D721Med (cell line): ENCODE data around the gene UBE2G1.

ENCODE experiments used
- DNase-seq: peaks from one replicate; pipeline ENCODE4 v3.0.0; 2011; ENCODE audit warnings: low spot score; ENCODE audit not compliant: insufficient read length
- FAIRE-seq: peaks from 2 replicates; lab custom pipeline; 2011; peaks lifted over from hg19 to GRCh38; lab: Jason Lieb, UNC
- TF ChIP-seq, protein P1 (sequence below): IDR thresholded peaks from 2 replicates; pipeline ENCODE4 v1.5.1; 2012; ENCODE audit warnings: mild to moderate bottlenecking, control low read depth; ENCODE audit not compliant: insufficient read depth; ENCODE audit errors: missing control alignments

Gene UBE2G1

DNA sequence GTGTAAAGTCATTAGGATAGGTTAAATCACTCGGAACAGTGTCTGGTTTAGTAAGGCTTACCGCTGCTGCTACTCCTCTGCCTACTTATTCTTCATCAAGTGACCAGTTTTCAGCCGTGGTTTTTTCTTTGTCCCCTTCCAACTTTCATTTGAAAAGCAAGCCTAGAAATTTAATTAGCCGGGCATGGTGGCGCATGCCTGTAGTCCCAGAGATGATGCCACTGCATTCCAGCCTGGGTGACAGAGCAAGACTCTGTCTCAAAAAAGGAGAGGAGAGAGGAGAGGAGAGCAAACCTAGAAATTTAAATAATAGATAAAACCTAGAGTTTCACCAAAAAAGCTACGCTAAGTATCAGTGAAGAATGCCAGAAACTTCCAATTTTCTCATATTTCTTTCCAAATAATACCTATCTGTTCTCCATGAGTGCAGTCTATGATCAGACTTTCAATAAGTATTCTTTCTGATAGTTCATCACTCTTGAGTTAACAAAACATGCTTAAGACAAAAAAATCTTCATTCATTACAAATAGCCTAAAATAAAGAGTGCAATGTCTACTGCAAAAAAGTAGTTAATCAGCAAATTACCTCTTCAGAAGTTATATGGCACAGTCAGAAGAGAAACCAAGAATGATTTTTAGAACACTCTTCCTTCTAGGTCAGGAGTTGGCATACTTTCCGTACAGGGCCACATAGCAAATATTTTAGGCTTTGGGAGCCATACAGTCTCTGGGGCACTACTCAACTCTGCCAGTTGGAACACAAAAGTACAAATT is 117.8 kb downstream of the UBE2G1 start:
- TF ChIP-seq, protein P1, sequence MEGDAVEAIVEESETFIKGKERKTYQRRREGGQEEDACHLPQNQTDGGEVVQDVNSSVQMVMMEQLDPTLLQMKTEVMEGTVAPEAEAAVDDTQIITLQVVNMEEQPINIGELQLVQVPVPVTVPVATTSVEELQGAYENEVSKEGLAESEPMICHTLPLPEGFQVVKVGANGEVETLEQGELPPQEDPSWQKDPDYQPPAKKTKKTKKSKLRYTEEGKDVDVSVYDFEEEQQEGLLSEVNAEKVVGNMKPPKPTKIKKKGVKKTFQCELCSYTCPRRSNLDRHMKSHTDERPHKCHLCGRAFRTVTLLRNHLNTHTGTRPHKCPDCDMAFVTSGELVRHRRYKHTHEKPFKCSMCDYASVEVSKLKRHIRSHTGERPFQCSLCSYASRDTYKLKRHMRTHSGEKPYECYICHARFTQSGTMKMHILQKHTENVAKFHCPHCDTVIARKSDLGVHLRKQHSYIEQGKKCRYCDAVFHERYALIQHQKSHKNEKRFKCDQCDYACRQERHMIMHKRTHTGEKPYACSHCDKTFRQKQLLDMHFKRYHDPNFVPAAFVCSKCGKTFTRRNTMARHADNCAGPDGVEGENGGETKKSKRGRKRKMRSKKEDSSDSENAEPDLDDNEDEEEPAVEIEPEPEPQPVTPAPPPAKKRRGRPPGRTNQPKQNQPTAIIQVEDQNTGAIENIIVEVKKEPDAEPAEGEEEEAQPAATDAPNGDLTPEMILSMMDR = no peak
- DNase-seq (no peak), FAIRE-seq (no peak)

DNA sequence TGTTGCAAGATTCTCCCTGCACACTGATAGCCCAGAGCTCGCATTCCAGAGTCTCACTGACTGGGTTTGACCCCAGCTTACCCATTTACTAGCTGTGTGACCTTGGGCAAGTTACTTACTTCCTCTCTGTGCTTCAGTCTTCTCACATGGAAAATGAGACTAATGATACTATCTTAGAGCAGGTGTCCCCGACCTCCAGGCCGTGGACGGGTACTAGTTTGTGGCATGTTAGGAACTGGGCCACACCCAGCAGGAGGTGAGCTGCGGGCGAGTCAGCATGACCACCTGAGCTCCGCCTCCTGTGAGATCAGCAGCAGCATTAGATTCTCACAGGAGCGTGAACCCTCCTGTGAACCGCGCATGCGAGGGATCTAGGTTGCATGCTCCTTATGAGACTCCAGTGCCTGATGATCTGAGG is 118.5 kb downstream of the UBE2G1 start:
- TF ChIP-seq, protein P1 = no peak
- DNase-seq (no peak), FAIRE-seq (no peak)

DNA sequence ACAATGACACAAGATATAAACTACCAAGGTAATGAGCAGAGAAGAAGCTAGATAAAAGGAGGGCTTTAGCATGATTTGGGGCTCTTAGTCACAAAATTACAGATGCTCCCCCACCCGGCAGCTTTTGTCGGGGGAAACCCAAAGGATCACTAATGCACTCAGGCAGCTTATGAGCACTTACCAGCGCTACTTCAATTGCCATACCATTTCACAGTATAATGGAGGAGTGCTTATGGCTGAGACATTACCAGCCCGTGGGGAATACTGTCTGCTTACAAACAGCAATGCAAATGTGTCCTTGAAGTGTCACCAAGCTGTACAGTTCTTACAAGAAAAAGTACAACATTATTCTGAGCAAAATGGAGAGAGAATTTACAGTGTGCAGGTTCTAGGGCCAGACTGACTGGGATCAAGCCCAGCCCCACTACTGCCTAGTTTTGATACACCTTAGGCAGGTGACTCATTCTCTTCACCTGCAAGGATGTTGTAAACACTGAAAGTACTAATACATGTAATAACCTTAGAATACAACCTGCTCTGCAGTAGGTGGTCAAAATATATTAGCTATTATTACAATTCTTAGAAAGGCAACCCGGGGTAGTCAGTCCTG is 119.0 kb downstream of the UBE2G1 start:
- FAIRE-seq (no peak), DNase-seq (no peak)
- TF ChIP-seq, protein P1 = no peak

DNA sequence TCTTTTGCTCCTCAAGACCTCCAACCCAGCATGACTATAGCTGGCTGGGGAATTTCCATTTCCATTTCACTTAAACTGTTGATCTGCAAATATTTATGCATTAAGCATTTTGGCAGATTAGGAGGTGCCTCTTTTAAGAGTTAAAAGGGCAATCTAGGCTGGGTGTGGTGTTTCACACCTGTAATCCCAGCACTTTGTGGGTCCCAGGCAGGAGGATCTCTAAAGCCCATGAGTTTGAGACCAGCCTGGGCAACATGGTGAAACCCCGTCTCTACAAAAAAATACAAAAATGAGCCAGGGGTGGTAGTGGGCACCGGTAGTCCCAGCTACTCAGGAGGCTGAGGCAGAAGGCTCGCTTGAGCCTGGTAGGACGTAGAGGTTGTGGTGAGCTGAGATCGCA is 119.8 kb downstream of the UBE2G1 start:
- DNase-seq (no peak), FAIRE-seq (no peak)
- TF ChIP-seq, protein P1 = no peak

DNA sequence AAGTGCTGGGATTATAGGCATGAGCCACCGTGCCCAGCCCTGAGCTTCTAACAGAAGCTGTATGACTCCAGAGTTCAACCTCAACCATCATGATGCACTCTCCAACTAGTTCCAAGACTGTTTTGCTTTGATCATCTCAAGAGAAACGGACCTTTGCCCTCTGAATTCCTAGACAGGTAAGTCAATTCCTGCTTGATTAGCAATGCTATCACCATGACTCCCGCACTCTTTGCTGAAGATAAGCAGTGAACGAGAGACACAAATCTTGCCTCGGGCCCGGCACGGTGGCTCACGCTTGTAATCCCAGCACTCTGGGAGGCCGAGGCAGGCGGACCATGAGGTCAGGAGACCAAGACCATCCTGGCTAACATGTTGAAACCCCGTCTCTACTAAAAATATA is 124.9 kb downstream of the UBE2G1 start:
- TF ChIP-seq, protein P1 = no peak
- FAIRE-seq (no peak), DNase-seq (no peak)

DNA sequence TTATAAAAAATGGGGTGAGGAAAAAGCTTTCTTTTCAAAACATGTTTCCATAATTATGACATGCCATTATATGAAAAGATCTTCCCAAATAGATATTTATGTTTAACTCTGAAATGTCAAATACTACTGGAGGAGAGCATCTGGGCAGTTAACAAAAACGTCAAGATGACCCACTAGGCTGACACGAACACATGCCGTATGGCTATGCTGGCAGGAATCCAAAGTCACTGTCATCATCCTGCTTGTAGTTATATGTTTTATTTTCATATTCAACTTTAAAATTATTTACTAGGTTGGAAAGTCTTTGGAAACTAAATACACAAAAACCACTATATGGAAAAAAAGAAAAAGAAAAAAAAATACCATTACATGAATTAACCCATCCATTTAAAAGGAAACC is 130.0 kb downstream of the UBE2G1 start:
- FAIRE-seq (no peak), DNase-seq (no peak)
- TF ChIP-seq, protein P1 = no peak
